ENCODE data around the gene PHACTR1. TPM values are rescaled to one million over a fixed set of nuclear protein-coding genes. Genes with fewer than 3 reads are reported as not detected.

Gene PHACTR1
- total and polyA plus RNA-seq, 2 of the 4 experiments (the other 2 are of a cell fraction), result not detected

DNA sequence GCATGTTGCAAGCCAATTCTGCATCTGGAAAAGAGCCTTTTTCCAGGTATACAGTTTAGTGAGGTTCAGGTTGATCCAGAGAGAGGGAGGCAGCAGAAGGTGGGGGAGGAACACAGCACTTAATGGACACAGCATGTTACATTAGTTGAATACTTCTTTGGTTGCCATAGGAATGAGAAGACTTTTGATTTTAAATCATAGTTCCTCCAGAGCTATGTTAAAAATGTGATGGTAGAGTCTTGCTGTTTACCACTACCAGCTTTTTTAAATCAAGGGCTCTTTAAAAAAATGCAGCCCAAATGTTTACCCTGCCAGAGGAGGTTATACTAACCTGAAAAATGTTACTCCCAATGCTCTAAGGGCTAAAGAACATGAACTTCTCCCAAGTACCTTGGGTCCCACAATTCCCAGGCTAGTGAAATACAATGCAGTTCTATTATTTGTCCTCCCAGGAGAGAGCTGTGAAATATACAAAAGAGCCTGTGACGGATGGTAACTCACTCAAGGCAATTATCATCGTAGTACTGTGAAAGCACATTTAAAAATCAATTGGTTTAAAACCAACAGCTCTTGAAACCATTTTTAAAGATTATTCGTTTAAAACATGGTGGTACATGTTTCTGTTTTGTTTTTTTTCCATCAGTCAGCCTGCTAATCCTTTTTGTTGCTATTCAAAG, 6.9 kb upstream of the PHACTR1 start:
- Histone ChIP-seq H3K79me1 (ENCODE audit: low read depth in 1 of 2, low read length in 2 of 2) (no peaks in the 10 kb centered on the region), H3K9me1 (ENCODE audit: insufficient read depth, low read length) (no peaks in the 10 kb centered on the region), H3K9ac (ENCODE audit: low read depth, low read length) (no peak overlapping the region), H3K14ac (replicated peaks; ENCODE audit: low read depth, low read length) (no peak overlapping the region), H4K91ac (ENCODE audit: insufficient read depth, low read depth, low read length) (no peak overlapping the region), H4K5ac (ENCODE audit: low read depth, low read length) (no peak overlapping the region), H3K9me3 (ENCODE audit: control insufficient read depth, insufficient read depth, low read length) (no peaks in the 10 kb centered on the region), H2BK120ac (ENCODE audit: low read depth, low read length) (no peak overlapping the region), H3K4me1 (ENCODE audit: control insufficient read depth, insufficient read depth, low read length) (no peaks in the 10 kb centered on the region), H3K23ac (ENCODE audit: low read depth, low read length) (no peak overlapping the region), H2BK5ac (ENCODE audit: low read depth, low read length, poor library complexity, severe bottlenecking) (no peak overlapping the region), H3K4me2 (ENCODE audit: low read depth, low read length) (no peak overlapping the region), H2AK9ac (replicated peaks; ENCODE audit: low read depth, low read length, poor library complexity) (no peak overlapping the region), H2AK5ac (ENCODE audit: low read depth, low read length) (no peak overlapping the region), H3K27me3 (ENCODE audit: control insufficient read depth, insufficient read depth, low read length) (no peaks in the 10 kb centered on the region), H4K8ac (ENCODE audit: low read depth in 2 of 2, low read length in 2 of 2) (no peak overlapping the region), H3K18ac (ENCODE audit: low read depth, low read length) (no peak overlapping the region), H2BK20ac (ENCODE audit: low read depth, low read length) (no peak overlapping the region), H2AFZ (replicated peaks; ENCODE audit: low read length, poor library complexity) (no peak overlapping the region), H4K20me1 (ENCODE audit: insufficient read depth, low read length) (no peaks in the 10 kb centered on the region), H3K36me3 (ENCODE audit: control insufficient read depth, insufficient read depth, low read length) (no peaks in the 10 kb centered on the region), H3K4me3 (ENCODE audit: insufficient read depth, low read depth, low read length) (no peak overlapping the region), H3K4ac (ENCODE audit: low read depth, low read length) (no peak overlapping the region), H2BK15ac (ENCODE audit: low read depth, low read length) (no peak overlapping the region), H3K56ac (ENCODE audit: extremely low read depth, insufficient read depth, low read length) (no peak overlapping the region), H3K27ac (ENCODE audit: insufficient read depth, low read length) (no peak overlapping the region)
- TF ChIP-seq RCOR1 (IDR thresholded peaks at IDR 0.05; ENCODE audit: insufficient replicate concordance, low read length), result no peak
- TF ChIP-seq NFE2L2 (IDR thresholded peaks at IDR 0.05; ENCODE audit: low read depth, low read length), result no peak
- TF ChIP-seq, protein P1, sequence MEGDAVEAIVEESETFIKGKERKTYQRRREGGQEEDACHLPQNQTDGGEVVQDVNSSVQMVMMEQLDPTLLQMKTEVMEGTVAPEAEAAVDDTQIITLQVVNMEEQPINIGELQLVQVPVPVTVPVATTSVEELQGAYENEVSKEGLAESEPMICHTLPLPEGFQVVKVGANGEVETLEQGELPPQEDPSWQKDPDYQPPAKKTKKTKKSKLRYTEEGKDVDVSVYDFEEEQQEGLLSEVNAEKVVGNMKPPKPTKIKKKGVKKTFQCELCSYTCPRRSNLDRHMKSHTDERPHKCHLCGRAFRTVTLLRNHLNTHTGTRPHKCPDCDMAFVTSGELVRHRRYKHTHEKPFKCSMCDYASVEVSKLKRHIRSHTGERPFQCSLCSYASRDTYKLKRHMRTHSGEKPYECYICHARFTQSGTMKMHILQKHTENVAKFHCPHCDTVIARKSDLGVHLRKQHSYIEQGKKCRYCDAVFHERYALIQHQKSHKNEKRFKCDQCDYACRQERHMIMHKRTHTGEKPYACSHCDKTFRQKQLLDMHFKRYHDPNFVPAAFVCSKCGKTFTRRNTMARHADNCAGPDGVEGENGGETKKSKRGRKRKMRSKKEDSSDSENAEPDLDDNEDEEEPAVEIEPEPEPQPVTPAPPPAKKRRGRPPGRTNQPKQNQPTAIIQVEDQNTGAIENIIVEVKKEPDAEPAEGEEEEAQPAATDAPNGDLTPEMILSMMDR (conservative IDR thresholded peaks at IDR 0.05; ENCODE audit: low read depth, low read length), result no peak
- TF ChIP-seq CHD1 (IDR thresholded peaks at IDR 0.05; ENCODE audit: low read depth, low read length), result no peak
- TF ChIP-seq CEBPB (IDR thresholded peaks at IDR 0.05; ENCODE audit: low read depth, low read length), result no peak
- no peak for TF ChIP-seq SMC3 (IDR thresholded peaks at IDR 0.05; ENCODE audit: low read depth, low read length)
- TF ChIP-seq RFX5 (IDR thresholded peaks at IDR 0.05; ENCODE audit: low read depth, low read length), result no peak
- TF ChIP-seq ELK1 (IDR thresholded peaks at IDR 0.05; ENCODE audit: borderline replicate concordance, low read depth, low read length), result no peak
- no peak for TF ChIP-seq BHLHE40 (IDR thresholded peaks at IDR 0.05; ENCODE audit: low read depth, low read length)
- TF ChIP-seq RAD21 (IDR thresholded peaks at IDR 0.05; ENCODE audit: low read length), result no peak
- TF ChIP-seq MAFK (IDR thresholded peaks at IDR 0.05; ENCODE audit: low read depth, low read length), result no peak
- TF ChIP-seq MXI1 (IDR thresholded peaks at IDR 0.05; ENCODE audit: borderline replicate concordance, low read depth, low read length), result no peak
- TF ChIP-seq FOS (IDR thresholded peaks at IDR 0.05; ENCODE audit: low read depth, low read length), result no peak
- dilution Hi-C loops (cut with HindIII; ENCODE audit: low sequenced_read_pairs, unreplicated experiment) (no loop called here), in situ Hi-C loops (cut with MboI; ENCODE audit: low sequenced_read_pairs) (no loop called here), intact Hi-C loops (cut with micrococcal nuclease) (no loop called here)
- no TSS peak for BruUV-seq (replicated peaks)
- no peak for ATAC-seq (ENCODE audit: low read depth)
- CTCF ChIA-PET, result no interaction called here
- POLR2A ChIA-PET (ENCODE audit: unreplicated experiment), result no interaction called here
- DNase-seq, result no peak
- WGBS, 2 experiments (ENCODE audit: extremely low coverage in 2 of 2, insufficient read length in 1 of 2), result no CpG with 5 or more reads among the region's 3 CpGs
